NCI-H345 treated with DMSO at 0.1 percent for 48 hours (cell line): ENCODE results near the gene CCDC148.

Source experiments
- DNase-seq: peaks from one replicate; lab custom pipeline; 2025; ENCODE audit not compliant: unreplicated experiment; lab: John Stamatoyannopoulos, UW

CCDC148 gene

DNA sequence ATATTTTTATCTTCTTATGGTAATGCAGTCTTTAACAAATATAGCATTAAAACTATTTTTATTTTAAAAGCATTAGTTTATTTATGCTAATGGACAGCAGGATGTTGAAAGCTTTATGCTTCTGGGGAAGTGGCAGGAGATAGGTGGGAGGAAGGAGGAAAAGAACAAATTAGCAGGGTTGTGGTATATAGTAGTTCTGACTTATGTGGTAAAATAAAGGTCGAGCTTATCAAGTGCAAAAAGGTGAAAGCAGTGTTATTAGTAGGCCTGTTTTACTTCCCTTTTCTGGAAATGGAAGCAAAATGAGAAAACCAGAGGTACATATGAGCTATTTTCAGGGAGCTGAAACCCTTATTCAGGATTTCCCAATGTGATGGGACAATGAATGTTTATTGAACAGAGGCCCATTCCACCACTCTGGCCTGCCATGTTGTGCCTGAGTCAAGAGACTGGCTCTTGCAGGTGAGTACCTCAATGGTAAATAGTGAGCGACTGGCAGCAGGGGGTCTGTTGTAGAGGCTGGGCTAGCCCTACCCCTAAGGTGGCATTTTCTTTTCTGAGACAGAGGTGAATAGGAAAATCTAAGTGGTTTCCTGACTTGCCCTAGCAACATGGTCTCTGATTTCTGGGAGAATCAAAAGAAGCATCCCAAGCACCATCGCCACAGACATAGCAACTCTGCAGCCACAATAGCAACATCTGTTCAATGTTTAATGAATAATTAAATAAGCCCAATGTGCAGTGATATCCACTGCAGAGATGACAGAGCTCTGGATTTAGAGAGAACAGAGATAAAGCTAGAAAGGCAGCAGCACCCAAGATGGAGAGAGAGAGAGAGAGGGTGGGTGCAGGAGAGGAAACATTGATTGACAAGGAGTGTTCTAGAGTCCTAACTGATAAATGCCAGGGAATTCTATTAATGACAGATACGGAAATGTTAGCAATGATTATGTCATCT is 235.2 kb downstream of the CCDC148 start:
- DNase-seq: no peak

DNA sequence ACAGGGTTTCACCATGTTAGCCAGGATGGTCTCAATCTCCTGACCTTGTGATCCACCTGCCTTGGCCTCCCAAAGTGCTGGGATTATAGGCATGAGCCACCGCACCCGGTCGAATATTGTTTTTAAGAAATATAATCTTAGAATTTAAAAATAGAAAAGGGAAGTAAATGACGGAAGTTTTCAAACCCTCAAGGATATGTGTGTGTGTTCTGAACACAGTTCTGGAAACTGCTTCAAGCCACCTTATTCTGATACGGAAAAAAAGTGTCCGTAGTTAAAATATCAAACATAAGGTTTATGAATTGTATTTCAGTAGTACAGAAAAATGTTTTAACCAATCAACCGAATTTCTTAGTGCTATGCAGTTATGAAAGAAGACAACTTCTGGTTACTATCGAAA is 239.0 kb downstream of the CCDC148 start:
- DNase-seq: no peak

DNA sequence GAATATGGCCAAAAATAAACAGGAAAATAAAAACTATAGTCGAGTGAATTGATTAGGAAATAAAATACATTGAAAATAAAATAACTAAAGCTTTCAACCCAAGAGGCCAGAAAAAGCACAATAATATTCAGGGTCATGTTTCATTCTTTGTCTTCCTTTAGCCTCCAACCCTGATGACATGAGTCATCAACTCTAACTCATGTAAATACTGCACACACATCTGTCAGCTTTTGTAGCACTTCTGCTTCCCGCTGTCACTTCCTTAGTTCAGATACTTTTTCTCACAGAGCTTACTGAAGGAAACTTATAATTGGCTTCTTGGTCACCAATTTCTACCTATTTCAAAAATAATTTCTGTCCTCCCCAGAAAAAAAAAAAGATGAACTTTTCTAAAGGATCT is 242.1 kb downstream of the CCDC148 start:
- no peak for DNase-seq

DNA sequence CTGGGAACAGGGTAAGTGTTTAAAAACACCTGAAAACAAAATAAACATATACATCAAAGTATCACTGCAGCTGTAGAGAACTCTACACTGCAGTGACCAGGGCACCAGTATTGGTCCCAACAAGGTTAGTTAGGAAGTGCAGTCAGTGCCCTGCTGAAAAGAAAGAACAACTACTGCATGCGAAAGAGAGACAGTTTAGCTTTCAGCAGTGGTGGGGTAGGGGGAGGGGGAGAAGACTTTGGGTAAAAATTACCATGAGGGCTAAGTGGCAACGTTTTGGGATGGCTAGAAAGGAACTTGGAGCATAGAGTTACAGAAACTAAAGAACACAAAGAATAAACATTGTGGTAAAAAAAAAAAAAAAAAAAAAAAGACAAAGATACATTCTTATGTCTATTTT is 242.8 kb downstream of the CCDC148 start:
- no peak for DNase-seq

DNA sequence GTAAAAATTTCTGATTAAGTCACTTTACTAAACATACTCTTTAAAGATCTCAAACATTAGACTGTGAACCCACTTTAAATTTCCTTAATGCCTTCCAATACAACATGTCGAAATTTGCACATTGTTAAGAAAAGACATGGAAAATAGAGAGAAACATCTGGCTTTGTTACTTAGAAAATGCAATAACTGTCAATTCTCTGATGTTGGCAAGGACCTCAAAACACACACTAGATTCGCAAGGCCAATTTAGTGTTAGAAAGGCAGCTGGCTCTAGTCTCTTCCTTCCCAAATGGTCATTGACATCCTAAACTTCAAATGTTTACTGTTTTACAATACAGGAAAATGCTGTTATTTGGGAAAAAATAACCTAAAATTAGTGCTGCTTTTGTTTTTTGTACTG is 244.3 kb downstream of the CCDC148 start:
- no peak for DNase-seq

DNA sequence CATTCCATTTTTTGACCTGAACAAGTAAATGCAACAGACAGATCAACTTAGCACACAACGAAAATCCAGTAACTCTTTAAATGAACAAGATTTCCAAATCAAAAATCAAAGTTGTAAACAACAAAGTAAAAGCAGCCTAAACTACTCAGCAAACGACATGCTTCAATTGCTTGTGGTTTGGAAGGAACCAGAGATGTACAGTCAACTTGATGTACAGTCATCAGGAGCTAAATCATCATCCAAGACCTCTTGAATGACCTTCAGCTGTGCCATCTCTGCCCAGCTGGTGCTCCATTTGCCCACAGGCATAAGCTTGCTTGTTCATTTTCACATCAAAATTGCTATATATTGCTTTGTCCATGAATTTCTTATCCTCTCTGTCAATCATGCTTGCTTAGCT is 245.1 kb downstream of the CCDC148 start:
- DNase-seq: no peak

DNA sequence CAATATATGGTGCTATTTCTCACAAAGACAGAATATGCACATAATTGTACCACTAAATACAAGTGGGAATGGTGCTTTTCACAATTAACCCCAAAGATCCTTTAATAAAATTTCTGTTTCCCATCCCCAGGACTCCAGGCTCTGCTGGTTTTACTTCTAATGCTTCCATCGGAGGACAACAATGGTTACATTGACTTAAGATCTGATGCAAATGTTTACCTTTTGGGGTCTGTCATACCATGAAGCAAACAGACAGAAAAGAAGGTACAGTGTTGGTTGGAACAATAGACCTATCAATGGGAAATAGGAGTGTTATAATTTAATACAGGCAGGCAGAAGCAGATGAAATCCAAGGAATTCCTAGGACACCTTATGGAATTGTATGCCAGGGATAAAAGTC is 249.2 kb downstream of the CCDC148 start:
- no peak for DNase-seq

DNA sequence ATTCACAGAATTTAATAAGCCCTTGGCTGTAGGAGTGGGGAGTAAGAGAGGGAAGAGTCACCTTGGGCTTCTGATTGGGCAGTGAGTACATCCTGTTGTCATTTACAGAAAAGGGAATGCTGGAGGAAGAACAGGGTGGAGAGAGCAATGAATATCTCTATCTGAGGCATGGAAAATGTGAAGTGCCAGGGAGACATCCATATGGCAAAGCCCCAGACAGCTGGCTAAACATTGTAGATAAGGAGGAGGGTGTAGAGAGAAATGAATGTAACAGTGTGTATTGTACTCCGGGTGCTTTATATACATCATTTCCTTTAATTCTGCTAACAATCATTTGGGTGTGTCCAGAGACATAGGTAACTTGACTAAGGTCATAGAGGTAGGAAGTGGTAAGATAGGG is 251.3 kb downstream of the CCDC148 start:
- DNase-seq: peak; percentile 24

DNA sequence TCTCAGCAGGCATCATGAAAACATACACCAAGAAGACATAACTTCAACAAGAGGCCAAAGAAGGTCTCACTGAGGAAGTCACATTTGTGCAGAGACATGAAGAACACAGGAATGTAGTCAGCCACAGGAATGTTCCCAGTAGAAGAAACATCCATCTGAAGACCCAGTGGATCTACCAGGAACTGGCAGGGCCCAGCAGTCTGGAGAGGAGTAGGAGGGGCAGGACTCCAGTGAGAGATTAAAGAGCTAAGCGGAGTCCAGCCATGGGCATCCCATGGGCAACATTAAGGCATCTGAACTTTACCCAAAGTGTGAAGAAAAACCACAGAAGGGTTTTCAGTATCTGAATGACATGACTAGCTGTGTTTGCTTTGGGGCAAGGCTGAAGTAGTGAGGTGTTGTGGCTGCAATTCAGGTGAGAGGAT is 251.8 kb downstream of the CCDC148 start:
- DNase-seq: no peak

DNA sequence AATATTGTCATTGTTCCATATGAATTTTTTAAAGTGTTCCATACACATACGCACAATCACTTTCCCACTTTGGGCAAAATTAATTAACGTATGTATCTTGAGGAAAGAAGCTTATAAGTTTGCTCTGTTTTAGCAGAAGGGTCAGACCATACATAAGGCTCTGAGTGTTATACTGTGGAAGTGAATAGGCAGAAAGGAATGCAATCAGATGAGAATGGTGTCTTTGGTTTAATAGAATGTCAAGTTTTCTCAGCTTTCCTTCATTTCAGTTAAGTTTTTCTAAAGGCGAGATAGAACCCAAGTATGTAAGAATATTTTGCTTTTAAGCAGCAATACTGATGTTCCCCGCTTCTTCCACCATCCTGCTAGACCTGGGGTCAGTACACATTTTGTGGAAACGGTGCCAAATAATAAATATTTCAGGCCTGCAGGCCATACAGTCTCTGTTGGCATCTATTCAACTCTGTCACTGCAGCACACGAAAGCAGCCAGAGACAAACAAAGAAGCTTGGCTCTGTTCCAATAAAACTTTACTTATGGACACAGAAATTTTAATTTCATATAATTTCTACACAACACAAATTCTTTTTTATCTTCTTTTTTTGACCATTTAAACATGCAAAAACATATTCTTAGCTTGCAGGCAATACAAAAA is 254.3 kb downstream of the CCDC148 start:
- peak; percentile 64 for DNase-seq

DNA sequence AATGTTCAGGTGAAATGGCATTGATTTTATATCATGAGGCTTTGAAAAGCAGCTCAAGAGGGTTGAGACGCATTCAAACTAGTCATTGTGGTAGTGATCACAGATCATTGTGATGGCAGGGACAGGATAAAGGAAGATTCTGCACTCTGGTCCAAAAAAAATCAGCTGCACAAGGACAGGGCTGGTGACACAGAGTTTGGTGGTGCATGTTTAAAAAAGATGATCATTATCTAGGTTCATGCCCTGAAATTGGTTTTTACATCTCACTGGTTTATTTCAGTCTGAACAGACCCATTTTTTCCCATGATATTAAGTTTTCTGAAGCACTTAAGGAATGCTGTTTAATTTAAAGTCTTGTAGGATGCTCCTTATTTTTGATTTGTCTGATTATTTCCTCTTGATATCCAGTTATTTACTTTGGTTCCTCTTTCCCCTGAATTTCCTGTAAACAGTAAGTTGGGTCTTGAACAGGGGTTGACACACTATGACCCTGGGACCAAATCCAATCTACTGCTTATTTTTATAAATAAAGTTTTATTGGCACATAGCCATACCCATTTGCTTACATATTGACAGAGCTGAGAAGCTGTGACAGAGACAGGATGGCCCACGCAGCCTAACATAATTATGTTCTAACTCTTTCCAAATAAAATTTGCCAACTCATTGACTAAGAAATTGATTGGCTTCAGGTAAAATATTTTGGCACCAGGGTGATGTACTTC is 256.5 kb downstream of the CCDC148 start:
- no peak for DNase-seq

DNA sequence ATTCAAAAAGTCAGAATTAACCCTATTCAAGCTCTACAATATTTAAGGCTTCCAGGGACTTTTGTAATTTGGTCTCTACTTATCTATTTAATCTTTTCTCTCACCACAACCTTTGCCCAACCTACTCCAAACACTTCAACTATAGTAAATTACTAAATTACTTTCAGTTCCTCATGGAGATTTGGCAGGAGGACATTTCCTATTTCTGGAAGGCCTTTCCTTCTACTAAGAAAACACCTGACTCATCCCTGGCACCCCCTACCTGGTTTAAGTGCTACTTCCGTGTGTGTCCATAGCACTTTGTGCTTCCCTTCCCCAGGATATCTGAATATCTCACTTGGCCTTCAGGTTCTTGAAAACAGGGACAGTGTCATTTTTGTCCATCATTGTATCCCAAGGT is 258.6 kb downstream of the CCDC148 start:
- no peak for DNase-seq

DNA sequence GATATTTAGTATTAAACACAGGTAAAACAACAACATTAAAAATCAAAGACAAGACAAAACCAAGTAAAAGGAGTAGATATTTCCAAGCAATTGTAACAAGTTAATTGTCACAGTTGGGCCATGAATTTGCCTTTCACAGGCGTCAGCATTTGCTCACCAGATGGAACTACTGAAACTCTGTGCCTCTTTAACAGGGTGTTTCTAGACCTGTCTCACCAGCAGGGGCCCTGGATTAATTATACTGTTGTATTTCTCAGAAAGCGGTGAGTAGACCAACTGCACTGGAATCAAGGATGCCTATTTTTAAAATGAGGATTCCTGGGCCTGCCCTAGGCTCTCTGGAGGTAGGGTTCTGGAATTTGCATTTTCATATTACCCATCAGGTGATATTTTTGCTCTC is 262.3 kb downstream of the CCDC148 start:
- no peak for DNase-seq

DNA sequence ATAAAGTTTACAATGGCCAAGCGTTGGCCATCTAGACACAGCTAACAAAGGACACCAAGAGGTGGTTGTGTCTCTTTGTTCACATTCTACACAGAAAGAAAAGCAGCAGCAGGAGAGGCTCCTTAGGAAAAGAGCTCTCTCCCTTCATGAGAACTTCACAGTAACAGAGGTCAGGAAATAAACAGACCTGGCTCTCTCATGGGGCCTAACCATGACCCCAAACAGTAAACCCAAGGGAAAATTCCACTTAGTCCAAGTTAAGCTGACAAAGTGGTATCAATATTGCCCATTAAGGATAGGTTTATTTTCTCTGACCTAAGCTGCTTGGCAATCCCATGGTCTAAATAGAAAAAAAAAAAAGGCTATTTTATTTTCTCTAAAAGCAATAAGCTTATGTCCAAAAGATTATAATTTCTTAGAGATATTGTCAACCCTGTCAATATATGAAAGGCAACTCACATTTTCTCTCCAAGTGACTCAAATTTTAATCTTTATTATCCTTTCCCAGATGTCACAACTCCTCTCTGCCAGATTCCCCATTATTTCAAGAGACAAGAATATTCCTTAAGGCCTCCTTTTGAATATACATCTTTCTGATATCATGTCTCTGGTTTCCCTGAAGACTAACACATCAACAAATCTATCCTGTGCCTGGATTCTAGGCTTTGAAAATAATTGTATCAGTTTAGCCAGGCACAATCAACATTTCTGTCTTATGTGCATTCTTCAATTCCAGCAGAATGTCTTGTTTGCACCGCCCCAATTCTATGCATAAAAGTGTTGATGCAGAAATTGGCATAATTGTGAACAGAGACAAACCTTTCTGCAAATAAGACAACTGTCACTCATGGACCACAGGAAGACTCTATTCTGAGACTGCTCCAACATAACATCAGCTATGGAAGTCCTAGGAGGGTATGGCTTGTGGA is 263.8 kb downstream of the CCDC148 start:
- DNase-seq: no peak

DNA sequence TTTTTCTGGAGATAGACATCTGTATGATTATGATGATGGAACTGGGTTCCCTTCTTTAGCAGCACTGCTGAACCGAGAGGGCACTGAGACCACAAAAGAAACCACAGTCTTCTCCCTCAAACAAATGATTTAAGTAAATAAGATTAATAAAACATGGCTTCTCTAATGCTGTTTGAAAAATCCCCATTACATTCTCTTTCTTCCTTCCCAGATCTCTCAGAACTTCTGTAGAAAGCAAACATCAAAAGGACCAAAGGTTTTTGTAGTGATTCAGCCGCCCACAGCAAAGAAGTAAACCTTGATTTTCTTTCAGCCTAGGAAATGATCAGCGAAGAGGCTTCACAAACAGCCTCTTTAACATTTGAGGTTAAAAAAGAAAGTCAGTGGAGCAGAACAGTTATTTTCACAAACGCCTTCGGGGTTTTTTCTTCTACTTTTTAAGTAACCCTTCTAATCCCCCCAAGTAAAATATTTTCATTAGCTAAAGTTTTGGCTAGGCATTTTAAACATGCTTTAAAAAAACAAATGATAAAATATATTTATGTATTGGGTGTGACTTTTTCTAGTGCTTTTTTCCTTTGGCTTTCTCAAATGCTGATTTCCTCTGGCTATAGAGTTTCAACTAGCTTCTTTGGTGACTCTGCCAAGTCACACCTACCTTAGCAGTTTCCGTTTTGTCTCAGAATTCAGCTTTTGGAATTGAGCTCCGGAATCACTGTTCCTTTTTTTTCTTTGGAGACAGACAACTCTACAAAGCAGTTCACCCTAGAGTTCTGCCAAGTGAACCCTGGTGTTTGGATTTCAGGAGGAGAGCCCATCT is 265.3 kb downstream of the CCDC148 start:
- no peak for DNase-seq

DNA sequence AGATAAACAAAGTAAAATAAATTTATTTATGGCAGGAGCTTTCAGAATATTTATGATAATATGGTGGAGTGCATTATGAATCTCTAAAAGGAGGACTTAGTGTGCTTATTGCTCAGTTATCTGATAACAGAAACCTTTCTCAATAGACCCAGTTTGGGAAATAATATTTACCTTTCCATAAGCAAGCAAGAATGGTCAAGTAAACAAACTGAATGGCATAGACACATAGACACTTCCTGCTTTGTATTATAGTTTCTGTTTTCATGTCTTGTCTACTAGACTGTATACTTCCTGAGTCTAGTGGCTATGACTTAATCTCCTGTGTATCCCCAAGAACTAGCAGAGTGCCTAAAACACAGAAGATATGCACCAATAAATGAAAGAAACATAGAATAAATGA is 267.0 kb downstream of the CCDC148 start:
- no peak for DNase-seq

DNA sequence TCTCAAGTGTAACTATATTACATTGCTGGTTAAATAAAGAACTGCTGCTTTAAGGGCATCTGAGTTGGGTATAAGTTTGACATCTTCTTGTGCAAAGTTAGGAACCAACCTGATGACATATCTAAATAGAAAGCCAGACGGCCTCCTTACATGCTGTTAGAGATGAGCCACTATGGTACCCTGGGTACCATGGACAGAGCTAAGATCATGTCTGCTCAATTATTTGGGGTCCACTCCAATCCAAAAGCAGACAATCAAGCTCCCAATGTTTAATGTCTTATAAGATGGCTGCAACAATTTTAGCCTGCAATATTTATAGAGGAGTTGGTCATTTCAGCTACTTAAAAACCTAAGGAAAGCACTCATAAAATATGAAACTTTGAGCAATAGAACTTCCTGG is 268.6 kb downstream of the CCDC148 start:
- no peak for DNase-seq

DNA sequence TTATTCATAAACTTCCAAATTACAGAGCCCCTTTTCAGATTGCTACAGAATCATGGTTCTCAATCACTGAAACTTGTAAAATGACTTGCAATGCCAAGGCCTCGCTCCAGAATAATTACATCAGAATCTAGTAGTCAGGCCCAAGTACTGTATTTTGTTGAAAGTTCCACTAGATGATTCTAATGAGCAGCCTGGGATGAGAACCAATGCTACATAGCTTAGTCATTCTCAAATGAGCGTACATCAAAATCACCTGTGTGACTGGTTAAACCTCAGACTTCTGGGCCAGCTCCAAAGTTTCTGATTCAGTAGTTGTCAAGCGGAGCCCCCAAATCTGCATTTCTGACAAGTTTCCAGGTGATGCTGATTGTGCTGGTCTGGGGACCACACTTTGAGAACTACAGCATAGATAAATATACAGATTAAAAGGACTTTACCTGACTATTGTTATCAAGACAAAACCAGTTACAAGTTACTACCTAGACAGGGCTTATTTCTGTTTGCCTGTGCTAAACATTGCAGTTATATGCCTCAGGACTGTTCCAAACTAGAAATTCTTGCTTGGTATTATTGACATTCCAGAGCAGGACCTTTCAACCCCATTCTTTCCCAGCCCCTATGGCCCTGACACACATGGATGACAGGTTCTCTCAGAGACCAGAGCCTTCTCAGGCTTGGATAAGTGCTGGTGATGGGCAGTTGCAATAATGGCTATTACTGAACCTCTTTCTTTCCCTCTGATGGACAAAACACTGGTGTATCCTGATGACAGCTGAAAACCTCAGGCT is 271.8 kb downstream of the CCDC148 start:
- no peak for DNase-seq

DNA sequence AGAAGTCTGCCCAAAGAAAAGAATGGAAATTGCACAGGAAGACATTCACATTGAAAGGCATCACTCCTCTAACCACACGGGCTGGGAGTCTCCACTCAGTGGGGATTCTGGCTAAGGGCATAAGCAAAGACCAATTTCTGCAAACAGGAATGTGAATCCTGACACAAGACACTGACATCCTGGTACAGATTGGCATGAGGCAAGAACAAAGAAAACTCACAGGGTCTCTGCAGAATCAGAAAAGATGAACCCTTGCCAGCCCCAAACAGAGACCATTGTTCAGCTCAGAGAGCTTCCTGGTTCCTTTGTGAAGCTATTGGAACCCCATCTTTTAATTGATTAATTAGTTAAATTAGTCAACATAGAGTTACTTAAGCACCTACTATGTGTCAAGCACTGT is 272.6 kb downstream of the CCDC148 start:
- DNase-seq: no peak
